GM18520 (cell line): ENCODE results near the gene PNLIPRP2.

Experiments
- ATAC-seq: cut with Tn5 transposase; IDR thresholded peaks from one replicate; pipeline ENCODE4 v1.9.1; 2021; ENCODE audit not compliant: unreplicated experiment

The PNLIPRP2 gene

DNA sequence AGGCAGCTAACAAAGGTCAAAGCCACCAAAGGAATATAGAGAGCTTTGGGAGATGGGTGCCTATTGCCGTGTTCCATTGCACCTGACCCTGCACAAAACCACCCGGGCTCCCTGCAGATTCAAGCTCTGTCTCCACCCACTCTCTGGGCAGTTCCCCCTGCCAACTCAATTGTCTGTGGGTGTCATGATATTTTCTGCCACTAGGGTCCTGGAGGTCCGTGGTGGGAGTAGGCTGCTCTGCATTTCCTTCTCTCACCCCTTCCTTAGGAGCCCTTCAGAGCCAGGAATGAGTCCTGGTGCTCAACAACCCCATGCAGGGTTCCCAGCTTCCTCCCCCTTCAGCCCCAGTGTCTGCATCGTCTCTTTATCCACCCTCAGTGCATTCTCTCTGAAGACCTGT lies 34.1 kb downstream of the PNLIPRP2 start:
- no peak for ATAC-seq

GRCh38 chr10:116655568-116655967 lies 34.8 kb downstream of the PNLIPRP2 start:
- ATAC-seq: no peak

- no peak for ATAC-seq
These were observed 35.3 kb downstream of the PNLIPRP2 start for GRCh38 chr10:116656044-116656443.

GRCh38 chr10:116657863-116658551 lies 37.3 kb downstream of the PNLIPRP2 start:
- ATAC-seq: no peak

- no peak for ATAC-seq
These were observed 38.4 kb downstream of the PNLIPRP2 start for GRCh38 chr10:116659049-116659670.

- ATAC-seq: no peak
These were observed 40.1 kb downstream of the PNLIPRP2 start for GRCh38 chr10:116660860-116661259.

DNA sequence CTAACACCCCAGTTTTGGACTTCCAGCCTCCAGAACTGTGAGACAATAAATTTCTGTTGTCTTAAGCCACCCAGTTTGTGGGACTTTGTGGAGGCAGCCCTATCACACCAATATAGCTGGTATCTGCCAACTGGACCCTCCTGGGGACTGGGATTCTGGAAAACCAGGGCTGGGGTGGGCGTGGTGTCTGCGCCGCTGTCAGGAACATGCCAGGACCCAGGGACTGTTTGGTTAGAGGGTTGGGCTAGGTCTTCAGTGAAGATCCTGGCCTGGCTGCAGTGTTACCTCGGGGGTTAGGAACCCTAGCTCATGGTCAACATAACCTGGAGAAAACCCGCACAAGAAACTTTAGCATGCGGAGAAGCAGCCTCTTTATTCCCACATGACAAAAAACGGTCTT lies 42.6 kb downstream of the PNLIPRP2 start:
- ATAC-seq: no peak

GRCh38 chr10:116664631-116665030 lies 43.9 kb downstream of the PNLIPRP2 start:
- ATAC-seq: no peak

- ATAC-seq: no peak
These were observed 44.9 kb downstream of the PNLIPRP2 start for GRCh38 chr10:116665541-116666125.

- ATAC-seq: no peak
These were observed 46.7 kb downstream of the PNLIPRP2 start for GRCh38 chr10:116667484-116667883.

DNA sequence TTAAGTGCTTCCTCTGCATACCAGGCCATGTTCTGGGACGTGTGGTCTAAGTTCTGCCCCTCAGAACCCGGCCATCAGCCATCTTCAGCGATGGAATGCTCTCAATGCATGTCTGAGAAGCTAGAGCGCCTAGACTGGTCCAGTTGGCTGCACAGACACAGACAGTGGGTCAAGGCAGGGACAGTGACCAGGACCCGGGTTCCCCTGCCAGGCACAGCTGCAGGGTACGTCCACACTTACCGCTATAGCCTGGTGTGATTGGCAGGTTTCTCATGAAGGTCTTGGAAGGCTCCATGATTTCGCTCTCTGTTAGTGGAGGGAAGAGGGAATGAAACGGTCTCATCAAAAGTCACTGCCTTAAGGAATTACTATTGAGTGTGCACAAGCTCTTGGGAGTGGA lies 47.3 kb downstream of the PNLIPRP2 start:
- no peak for ATAC-seq

- no peak for ATAC-seq
These were observed 47.7 kb downstream of the PNLIPRP2 start for GRCh38 chr10:116668446-116668845.

- no peak for ATAC-seq
These were observed 48.3 kb downstream of the PNLIPRP2 start for GRCh38 chr10:116669080-116669479.

GRCh38 chr10:116669832-116670644 lies 49.3 kb downstream of the PNLIPRP2 start:
- no peak for ATAC-seq

- ATAC-seq: no peak
These were observed 50.0 kb downstream of the PNLIPRP2 start for GRCh38 chr10:116670706-116671105.

DNA sequence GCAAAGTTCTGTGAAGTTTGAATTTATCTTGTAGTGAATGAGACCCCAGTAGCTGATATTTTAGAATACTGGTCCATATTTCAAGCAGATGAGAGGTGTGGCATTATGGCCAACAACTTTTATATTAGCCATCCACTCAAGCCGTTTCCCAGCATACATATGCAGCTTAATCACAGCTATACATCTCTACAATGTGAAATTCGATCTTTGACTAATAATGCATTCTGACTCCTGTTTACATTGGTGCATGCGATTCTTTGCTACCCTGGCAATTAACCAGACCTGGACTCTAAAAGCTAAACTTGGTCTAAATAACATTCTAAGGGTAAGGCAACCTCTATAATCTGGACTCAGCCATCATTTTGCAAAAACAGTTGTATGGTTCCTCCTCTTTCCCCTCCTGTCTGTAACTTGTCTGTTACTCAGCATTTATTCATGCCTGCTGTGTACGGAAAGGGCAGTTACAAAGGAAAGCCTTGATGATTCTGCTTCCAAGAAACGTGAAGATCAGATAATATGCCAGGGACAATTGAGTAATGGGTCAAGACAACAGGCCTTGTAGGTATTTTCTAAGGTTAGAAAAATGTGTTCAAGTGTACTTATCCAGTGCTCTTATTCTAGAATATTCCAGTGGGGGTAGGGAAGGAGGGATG lies 50.6 kb downstream of the PNLIPRP2 start:
- no peak for ATAC-seq

GRCh38 chr10:116672891-116673290 lies 52.1 kb downstream of the PNLIPRP2 start:
- no peak for ATAC-seq

GRCh38 chr10:116673866-116674265 lies 53.1 kb downstream of the PNLIPRP2 start:
- no peak for ATAC-seq

DNA sequence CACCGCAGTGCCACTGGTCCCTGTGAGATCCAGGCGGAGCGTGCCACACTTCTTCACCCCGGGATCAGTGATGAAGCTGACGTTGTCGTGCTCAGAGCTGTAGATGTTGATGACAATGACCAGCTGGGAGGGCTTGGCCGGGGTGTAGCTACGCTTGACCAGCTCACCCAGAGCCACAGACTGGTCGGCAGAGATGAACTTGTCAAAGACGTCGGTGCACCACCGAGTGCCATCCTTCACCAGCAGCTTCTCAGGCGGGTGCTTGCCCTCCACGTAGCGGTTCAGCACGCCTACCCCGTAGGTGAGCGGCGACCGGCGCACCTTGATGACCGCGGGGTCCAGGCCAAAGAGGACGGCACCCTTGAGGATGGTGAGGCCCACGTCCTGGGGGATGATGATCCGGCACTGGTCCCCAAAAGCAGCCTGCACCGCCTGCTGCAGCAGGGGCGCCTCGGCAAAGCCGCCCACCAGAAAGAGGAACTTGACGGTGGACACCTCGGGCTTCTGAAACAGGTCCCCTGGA lies 54.2 kb downstream of the PNLIPRP2 start:
- ATAC-seq: no peak

DNA sequence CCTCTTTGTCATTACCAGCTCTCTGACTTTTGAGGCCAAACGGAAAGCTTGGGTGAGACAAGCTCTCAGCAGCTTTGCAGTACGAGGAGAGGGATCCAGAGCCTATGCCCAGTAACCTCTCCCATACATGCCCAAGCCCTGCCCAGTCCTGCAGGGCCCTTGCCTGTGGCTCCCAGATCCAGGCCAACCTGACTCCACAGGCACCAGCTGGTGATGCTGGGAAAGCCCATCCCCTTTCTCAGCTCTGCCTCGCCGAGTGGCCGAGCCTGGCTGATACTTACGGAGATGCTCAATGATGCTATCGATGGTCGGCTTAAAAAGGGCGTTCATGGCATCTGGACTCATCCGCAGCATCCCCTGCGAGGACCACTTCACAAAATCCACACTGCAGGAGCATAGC lies 55.4 kb downstream of the PNLIPRP2 start:
- no peak for ATAC-seq

GRCh38 chr10:116676633-116677032 lies 55.9 kb downstream of the PNLIPRP2 start:
- ATAC-seq: no peak
